GM19193 (cell line): ENCODE data around the gene DOCK1.

Experiments
- POLR2A ChIP-seq: IDR thresholded peaks from 4 replicates; pipeline ENCODE4 v1.6.1; 2011; ENCODE audit not compliant: insufficient read depth, insufficient read length; ENCODE audit errors: extremely low read depth

The DOCK1 gene

GRCh38 chr10:127055263-127055662 is 150.0 kb downstream of the DOCK1 start:
- no peak for TF ChIP-seq POLR2A

GRCh38 chr10:127059314-127059713 is 154.1 kb downstream of the DOCK1 start:
- TF ChIP-seq POLR2A, result no peak

GRCh38 chr10:127063762-127064161 is 158.5 kb downstream of the DOCK1 start:
- TF ChIP-seq POLR2A, result no peak

- TF ChIP-seq POLR2A, result no peak
These were observed 159.2 kb downstream of the DOCK1 start for GRCh38 chr10:127064474-127064873.

- no peak for TF ChIP-seq POLR2A
These were observed 162.4 kb downstream of the DOCK1 start for GRCh38 chr10:127067542-127068194.

- TF ChIP-seq POLR2A, result no peak
These were observed 163.3 kb downstream of the DOCK1 start for GRCh38 chr10:127068485-127068884.

GRCh38 chr10:127069436-127069835 is 164.2 kb downstream of the DOCK1 start:
- TF ChIP-seq POLR2A, result no peak

GRCh38 chr10:127071126-127071525 is 165.9 kb downstream of the DOCK1 start:
- no peak for TF ChIP-seq POLR2A

- TF ChIP-seq POLR2A, result no peak
These were observed 168.4 kb downstream of the DOCK1 start for GRCh38 chr10:127073666-127074065.

- TF ChIP-seq POLR2A, result no peak
These were observed 174.2 kb downstream of the DOCK1 start for GRCh38 chr10:127079392-127079791.

GRCh38 chr10:127080317-127080716 is 175.1 kb downstream of the DOCK1 start:
- TF ChIP-seq POLR2A, result no peak

GRCh38 chr10:127081851-127082345 is 176.7 kb downstream of the DOCK1 start:
- TF ChIP-seq POLR2A, result no peak

- no peak for TF ChIP-seq POLR2A
These were observed 177.4 kb downstream of the DOCK1 start for GRCh38 chr10:127082651-127083050.

GRCh38 chr10:127085957-127086356 is 180.7 kb downstream of the DOCK1 start:
- TF ChIP-seq POLR2A, result no peak

GRCh38 chr10:127088908-127089307 is 183.7 kb downstream of the DOCK1 start:
- no peak for TF ChIP-seq POLR2A

- no peak for TF ChIP-seq POLR2A
These were observed 184.2 kb downstream of the DOCK1 start for GRCh38 chr10:127089446-127089845.

GRCh38 chr10:127090138-127090537 is 184.9 kb downstream of the DOCK1 start:
- no peak for TF ChIP-seq POLR2A

- no peak for TF ChIP-seq POLR2A
These were observed 186.1 kb downstream of the DOCK1 start for GRCh38 chr10:127091354-127091753.

GRCh38 chr10:127092916-127093315 is 187.7 kb downstream of the DOCK1 start:
- TF ChIP-seq POLR2A, result no peak
